Measurements from ENCODE around the gene STEAP1B.

STEAP1B gene

GRCh38 chr7:22477876-22478450, 22.0 kb downstream of the STEAP1B start:
- no peak for TF ChIP-seq CTCF (IDR thresholded peaks at IDR 0.05; ENCODE audit: low read depth, low read length, missing control alignments)
- no peak overlapping the region for H3K4me3 ChIP-seq (ENCODE audit: low read depth, low read length)
- in situ Hi-C loops (cut with HindIII; ENCODE audit: low sequenced_read_pairs), result no loop called here
- DNase-seq (ENCODE audit: low read depth), result no peak

- in situ Hi-C loops (cut with HindIII; ENCODE audit: low sequenced_read_pairs), result no loop called here
- TF ChIP-seq CTCF (IDR thresholded peaks at IDR 0.05; ENCODE audit: low read depth, low read length, missing control alignments), result no peak
- H3K4me3 ChIP-seq (ENCODE audit: low read depth, low read length), result no peak overlapping the region
- DNase-seq (ENCODE audit: low read depth), result no peak
These were observed 22.7 kb downstream of the STEAP1B start for GRCh38 chr7:22477262-22477661.

GRCh38 chr7:22476824-22477223, 23.2 kb downstream of the STEAP1B start:
- no peak for DNase-seq (ENCODE audit: low read depth)
- H3K4me3 ChIP-seq (ENCODE audit: low read depth, low read length), result no peak overlapping the region
- in situ Hi-C loops (cut with HindIII; ENCODE audit: low sequenced_read_pairs), result no loop called here
- no peak for TF ChIP-seq CTCF (IDR thresholded peaks at IDR 0.05; ENCODE audit: low read depth, low read length, missing control alignments)

- DNase-seq (ENCODE audit: low read depth), result no peak
- TF ChIP-seq CTCF (IDR thresholded peaks at IDR 0.05; ENCODE audit: low read depth, low read length, missing control alignments), result no peak
- H3K4me3 ChIP-seq (ENCODE audit: low read depth, low read length), result no peak overlapping the region
- in situ Hi-C loops (cut with HindIII; ENCODE audit: low sequenced_read_pairs), result no loop called here
These were observed 25.3 kb downstream of the STEAP1B start for GRCh38 chr7:22474645-22475044.

- H3K4me3 ChIP-seq (ENCODE audit: low read depth, low read length), result no peak overlapping the region
- no peak for TF ChIP-seq CTCF (IDR thresholded peaks at IDR 0.05; ENCODE audit: low read depth, low read length, missing control alignments)
- in situ Hi-C loops (cut with HindIII; ENCODE audit: low sequenced_read_pairs), result no loop called here
- no peak for DNase-seq (ENCODE audit: low read depth)
These were observed 29.0 kb downstream of the STEAP1B start for GRCh38 chr7:22470981-22471380.

- H3K4me3 ChIP-seq (ENCODE audit: low read depth, low read length), result no peak overlapping the region
- in situ Hi-C loops (cut with HindIII; ENCODE audit: low sequenced_read_pairs), result no loop called here
- DNase-seq (ENCODE audit: low read depth), result no peak
- no peak for TF ChIP-seq CTCF (IDR thresholded peaks at IDR 0.05; ENCODE audit: low read depth, low read length, missing control alignments)
These were observed 30.4 kb downstream of the STEAP1B start for GRCh38 chr7:22469371-22470143.
